PC-9 (cell line): Measurements from ENCODE around the gene SURF4. TPM values are rescaled to one million over a fixed set of nuclear protein-coding genes. Genes with fewer than 3 reads are reported as not detected.

ENCODE experiments used
- BruUV-seq: library from RNA; stranded (reverse); fragments of 400-500 nt; replicated peaks from 2 replicates; lab custom pipeline; 2021; lab: Mats Ljungman, UMichigan
- CTCF ChIA-PET: fragments of 300-600 bp; sonication (Branson Sonifier 250); formaldehyde crosslinking; loops from one replicate; lab custom pipeline; 2022; ENCODE audit warnings: antibody characterized with exemption; lab: Charles Lee
- POLR2A ChIA-PET: fragments of 300-600 bp; sonication (Branson Sonifier 250); formaldehyde crosslinking; loops from one replicate; lab custom pipeline; 2022; ENCODE audit warnings: antibody characterized with exemption; ENCODE audit not compliant: unreplicated experiment; lab: Charles Lee
- DNase-seq, 2 experiments: peaks; one replicate each; pipeline versions ENCODE4 v3.0.0 to v3.0.0-alpha.2; 2015 to 2022; ENCODE audit warnings: mixed read lengths in 1 of 2
- H2AFZ ChIP-seq: fragments of 200-600 bp; sonication (generic); 2 replicates; pipeline ENCODE4 v1.8.1; 2017; ENCODE audit warnings: antibody characterized with exemption
- H3F3A ChIP-seq: fragments of 200-600 bp; sonication (generic); 2 replicates; pipeline ENCODE4 v1.8.1; 2017; ENCODE audit warnings: antibody characterized with exemption, mild to moderate bottlenecking, low read depth; ENCODE audit not compliant: insufficient read depth
- H3K27ac ChIP-seq: fragments of 200-600 bp; sonication (generic); 2 replicates; pipeline ENCODE4 v1.6.1; 2016; ENCODE audit warnings: mixed run types
- H3K27me3 ChIP-seq: fragments of 200-600 bp; sonication (generic); 2 replicates; pipeline ENCODE4 v1.6.1; 2016; ENCODE audit warnings: low read depth, mixed run types; ENCODE audit not compliant: insufficient read depth
- H3K36me3 ChIP-seq: fragments of 200-600 bp; sonication (generic); 2 replicates; pipeline ENCODE4 v1.6.1; 2016; ENCODE audit warnings: low read depth, mixed run types
- H3K4me1 ChIP-seq: fragments of 200-600 bp; sonication (generic); replicated peaks from 2 replicates; pipeline ENCODE4 v1.6.1; 2016; ENCODE audit warnings: mixed run types; ENCODE audit not compliant: insufficient read depth
- H3K4me2 ChIP-seq: fragments of 200-600 bp; sonication (generic); 2 replicates; pipeline ENCODE4 v1.6.1; 2017; ENCODE audit warnings: mixed run types
- H3K4me3 ChIP-seq: fragments of 200-600 bp; sonication (generic); 2 replicates; pipeline ENCODE4 v1.6.1; 2016; ENCODE audit warnings: mixed run types
- H3K79me2 ChIP-seq: fragments of 200-600 bp; sonication (generic); 2 replicates; pipeline ENCODE4 v1.6.1; 2017; ENCODE audit warnings: low read depth, mixed run types
- H3K9me2 ChIP-seq: fragments of 200-600 bp; sonication (generic); 2 replicates; pipeline ENCODE4 v1.8.1; 2017; ENCODE audit warnings: mild to moderate bottlenecking; ENCODE audit not compliant: insufficient read depth
- H3K9me3 ChIP-seq: fragments of 200-600 bp; sonication (generic); 2 replicates; pipeline ENCODE4 v1.8.1; 2016; ENCODE audit warnings: low read depth; ENCODE audit not compliant: insufficient read depth
- H4K20me1 ChIP-seq: fragments of 200-600 bp; sonication (generic); 2 replicates; pipeline ENCODE4 v1.8.1; 2017; ENCODE audit not compliant: insufficient read depth
- CTCF ChIP-seq: fragments of 200-600 bp; sonication (generic); conservative IDR thresholded peaks from 2 replicates; pipeline ENCODE4 v1.6.1; 2017; ENCODE audit warnings: mixed run types, antibody characterized with exemption, mild to moderate bottlenecking, moderate library complexity
- EZH2 ChIP-seq: fragments of 200-600 bp; sonication (generic); IDR thresholded peaks from 2 replicates; pipeline ENCODE4 v1.8.0; 2017; ENCODE audit warnings: antibody characterized with exemption, low read depth
- intact Hi-C: fragments of 100-400 bp; cut with micrococcal nuclease; formaldehyde crosslinking; loops from one replicate; pipeline ENCODE4 v1.10.0; 2022; ENCODE audit not compliant: unreplicated experiment
- total RNA-seq: library from RNA; stranded (reverse); gene quantifications from 2 replicates; pipeline ENCODE4 v1.2.3, GENCODE V29; 2021

SURF4 gene
- total RNA-seq, 1 experiment from 2014 or later = 199 TPM

- H3K4me1 ChIP-seq = peaks cover 16% of the 10 kb centered on the region
- peak overlapping the region; percentile 98 for H3K4me2 ChIP-seq
- peaks cover 49% of the 10 kb centered on the region for H3F3A ChIP-seq
- intact Hi-C loops = loop anchor here (2.0 to 5.0 kb wide), 3 partner anchors 17 to 130 kb away; no protein-coding TSS in a partner anchor
- H3K79me2 ChIP-seq = peaks cover 24% of the 10 kb centered on the region
- no peak overlapping the region for H3K27ac ChIP-seq
- TF ChIP-seq EZH2 = no peak
- TF ChIP-seq CTCF = no peak
- no peaks in the 10 kb centered on the region for H3K9me2 ChIP-seq
- DNase-seq = no peak
- BruUV-seq = no TSS peak
- peak overlapping the region; percentile 88; the same call in 1 of the 2 replicates for H3K4me3 ChIP-seq
- CTCF ChIA-PET = interaction anchor here (0.7 kb wide), 1 partner anchor 91 kb away, joined by 4 read pairs; no protein-coding TSS in a partner anchor
- peaks cover 30% of the 10 kb centered on the region for H4K20me1 ChIP-seq
- no peaks in the 10 kb centered on the region for H3K9me3 ChIP-seq
- H3K36me3 ChIP-seq = 0 out of 2 replicates have a peak, but pooled peaks cover 7% of the 10 kb centered on the region
- no peak overlapping the region for H2AFZ ChIP-seq
- H3K27me3 ChIP-seq = no peaks in the 10 kb centered on the region
- POLR2A ChIA-PET = no interaction called here
These were observed 18.2 kb downstream of the SURF4 start for GRCh38 chr9:133357656-133358055.

GRCh38 chr9:133356391-133357091 is 19.3 kb downstream of the SURF4 start, which contains the start of the genes SURF1 and SURF2:
Gene SURF1, minus strand, starts transcription at chr9:133356487. Its CDS starts 34 bp downstream, at chr9:133356453.
Gene SURF2, plus strand, starts transcription at chr9:133356550. Its CDS starts 43 bp downstream, at chr9:133356593.
- POLR2A ChIA-PET = interaction anchor here (0.6 to 0.9 kb wide), 6 partner anchors 20 to 949 kb away, joined by 3 to 22 read pairs (median 5); partner anchors contain the start of gene SURF6
- TF ChIP-seq CTCF (no peak), EZH2 (no peak)
- DNase-seq = peak; percentile 73 to 90
- H2AFZ ChIP-seq = peak within 1 kb of the TSS; percentile 81
- peaks cover 24% of the 10 kb centered on the region for H3K79me2 ChIP-seq
- peak within 1 kb of the TSS; percentile 88 for H3K4me3 ChIP-seq
- BruUV-seq = no TSS peak
- no peaks in the 10 kb centered on the region for H3K9me2 ChIP-seq
- H3K9me3 ChIP-seq = no peaks in the 10 kb centered on the region
- H4K20me1 ChIP-seq = peaks cover 31% of the 10 kb centered on the region
- H3K4me2 ChIP-seq = peak within 1 kb of the TSS; percentile 98
- CTCF ChIA-PET = interaction anchor here (0.7 to 1.2 kb wide), 2 partner anchors 14 to 129 kb away, joined by 3 to 9 read pairs; no protein-coding TSS in a partner anchor
- intact Hi-C loops = loop anchor here (2.0 to 5.0 kb wide), 3 partner anchors 18 to 131 kb away; no protein-coding TSS in a partner anchor
- peaks cover 16% of the 10 kb centered on the region for H3K4me1 ChIP-seq
- peaks cover 50% of the 10 kb centered on the region for H3F3A ChIP-seq
- H3K27ac ChIP-seq = 0 out of 2 replicates have a peak within 1 kb of the TSS, but pooled peaks have one; percentile 16
- peaks cover 11% of the 10 kb centered on the region; the same call in 1 of the 2 replicates for H3K36me3 ChIP-seq
- no peaks in the 10 kb centered on the region for H3K27me3 ChIP-seq

GRCh38 chr9:133355881-133356357 is 19.9 kb downstream of the SURF4 start:
- no peak for DNase-seq
- CTCF ChIA-PET = interaction anchor here (1.2 kb wide), 1 partner anchor 129 kb away, joined by 3 read pairs; no protein-coding TSS in a partner anchor
- TF ChIP-seq EZH2 (no peak), CTCF (no peak)
- Histone ChIP-seq H2AFZ (no peak overlapping the region), H3K9me2 (no peaks in the 10 kb centered on the region), H3F3A (peaks cover 50% of the 10 kb centered on the region), H3K4me2 (peak overlapping the region; percentile 91), H3K9me3 (no peaks in the 10 kb centered on the region), H3K4me1 (peaks cover 16% of the 10 kb centered on the region), H4K20me1 (peaks cover 31% of the 10 kb centered on the region), H3K4me3 (peak overlapping the region; percentile 88), H3K79me2 (peaks cover 26% of the 10 kb centered on the region), H3K36me3 (peaks cover 15% of the 10 kb centered on the region), H3K27ac (0 out of 2 replicates have a peak overlapping the region, but pooled peaks have one; percentile 16), H3K27me3 (no peaks in the 10 kb centered on the region)
- no TSS peak for BruUV-seq
- POLR2A ChIA-PET = interaction anchor here (0.5 to 0.9 kb wide), 4 partner anchors 21 to 691 kb away, joined by 3 to 7 read pairs (median 5); no protein-coding TSS in a partner anchor
- intact Hi-C loops = loop anchor here (2.0 to 5.0 kb wide), 3 partner anchors 19 to 131 kb away; no protein-coding TSS in a partner anchor
